Common myeloid progenitor, CD34-positive (primary cell): ENCODE data around the gene CTNNA2.

Experiments used
- CTCF ChIA-PET: fragments of 350-600 bp; sonication (Branson Sonifier 250); formaldehyde crosslinking; loops from one replicate; lab custom pipeline; 2021; ENCODE audit warnings: antibody characterized with exemption; lab: Charles Lee
- POLR2A ChIA-PET: fragments of 350-600 bp; sonication (Branson Sonifier 250); formaldehyde crosslinking; loops from one replicate; lab custom pipeline; 2021; ENCODE audit warnings: antibody characterized with exemption; lab: Charles Lee
- DNase-seq, 3 donors: peaks; one replicate each; pipeline versions ENCODE4 v3.0.0 to v3.0.0-alpha.2; 2013
- H3K27ac ChIP-seq, 2 experiments: 1 replicate in 1 of 2; 2 replicates in 1 of 2; pipeline ENCODE4 v1.7.0; 2013; ENCODE audit warnings: inconsistent platforms in 2 of 2, low read length in 2 of 2, mild to moderate bottlenecking in 2 of 2, low read depth in 1 of 2, moderate library complexity in 1 of 2; ENCODE audit not compliant: severe bottlenecking in 2 of 2, insufficient read depth in 1 of 2, poor library complexity in 1 of 2
- H3K27me3 ChIP-seq, 5 experiments: replicated peaks in 2 of 5; 1 replicate in 3 of 5; 2 replicates in 2 of 5; pipeline versions ENCODE4 v1.6.1 to v1.7.0; 2013; ENCODE audit warnings: low read length in 4 of 5, mild to moderate bottlenecking in 2 of 5, moderate library complexity in 2 of 5, inconsistent platforms in 1 of 5; ENCODE audit not compliant: insufficient read depth in 5 of 5, control insufficient read depth in 4 of 5
- H3K36me3 ChIP-seq, 4 experiments: 1 replicate in 2 of 4; 2 replicates in 2 of 4; pipeline versions ENCODE4 v1.6.1 to v1.7.0; 2013; ENCODE audit warnings: low read length in 3 of 4, control low read depth in 1 of 4, mild to moderate bottlenecking in 1 of 4; ENCODE audit not compliant: control insufficient read depth in 4 of 4, insufficient read depth in 4 of 4
- H3K4me1 ChIP-seq, 4 experiments: 1 replicate in 3 of 4; 2 replicates in 1 of 4; pipeline versions ENCODE4 v1.6.1 to v1.7.1; 2013; ENCODE audit warnings: low read length in 3 of 4, mild to moderate bottlenecking in 3 of 4, control low read depth in 1 of 4, inconsistent platforms in 1 of 4, moderate library complexity in 1 of 4; ENCODE audit not compliant: control insufficient read depth in 4 of 4, insufficient read depth in 4 of 4; ENCODE audit errors: control extremely low read depth in 1 of 4
- H3K4me3 ChIP-seq, 7 experiments: 1 replicate in 4 of 7; 2 replicates in 3 of 7; pipeline versions ENCODE4 v1.5.1 to v1.7.0; 2013; ENCODE audit warnings: mild to moderate bottlenecking in 7 of 7, low read length in 6 of 7, moderate library complexity in 6 of 7, inconsistent platforms in 2 of 7, low read depth in 2 of 7, control low read depth in 1 of 7; ENCODE audit not compliant: insufficient read depth in 4 of 7, control insufficient read depth in 1 of 7; ENCODE audit errors: extremely low read depth in 1 of 7
- H3K9me3 ChIP-seq, 5 experiments: 1 replicate in 4 of 5; 2 replicates in 1 of 5; pipeline versions ENCODE4 v1.6.1 to v1.7.1; 2013; ENCODE audit warnings: low read length in 4 of 5, mild to moderate bottlenecking in 2 of 5, inconsistent platforms in 1 of 5, low read depth in 1 of 5, moderate library complexity in 1 of 5; ENCODE audit not compliant: control insufficient read depth in 4 of 5, insufficient read depth in 2 of 5; ENCODE audit errors: control extremely low read depth in 1 of 5
- WGBS: methylation state at CpG from one replicate; pipeline ENCODE4 v1.1.5; 2013; ENCODE audit not compliant: insufficient coverage; 5-methylcytosine and 5-hydroxymethylcytosine counted together

The CTNNA2 gene

GRCh38 chr2:80217446-80217845, 704.6 kb downstream of the CTNNA2 start:
- no peaks in the 10 kb centered on the region for H3K4me1 ChIP-seq
- no peak for DNase-seq
- no peak overlapping the region for H3K4me3 ChIP-seq
- H3K36me3 ChIP-seq, result no peaks in the 10 kb centered on the region
- ChIA-PET POLR2A (no interaction called here), CTCF (no interaction called here)
- no peaks in the 10 kb centered on the region for H3K27me3 ChIP-seq
- no peak overlapping the region for H3K27ac ChIP-seq
- H3K9me3 ChIP-seq, result peaks cover 0 to 6% (median 2%) of the 10 kb centered on the region in 5 experiments

- Histone ChIP-seq H3K4me3 (no peak overlapping the region), H3K27me3 (no peaks in the 10 kb centered on the region), H3K9me3 (peaks cover 0 to 4% (median 0%) of the 10 kb centered on the region in 5 experiments), H3K36me3 (no peaks in the 10 kb centered on the region), H3K27ac (no peak overlapping the region), H3K4me1 (no peaks in the 10 kb centered on the region)
- DNase-seq, result no peak
- ChIA-PET POLR2A (no interaction called here), CTCF (no interaction called here)
- no CpG with 5 or more reads among the region's 2 CpGs for WGBS
Observed at GRCh38 chr2:80222644-80223043, 709.8 kb downstream of the CTNNA2 start.

GRCh38 chr2:80231421-80231820, 718.6 kb downstream of the CTNNA2 start:
- Histone ChIP-seq H3K9me3 (peaks cover 0 to under 1% (median 0%) of the 10 kb centered on the region in 5 experiments), H3K27me3 (no peaks in the 10 kb centered on the region), H3K4me1 (no peaks in the 10 kb centered on the region), H3K4me3 (no peak overlapping the region), H3K27ac (no peak overlapping the region), H3K36me3 (no peaks in the 10 kb centered on the region)
- DNase-seq, result no peak
- 43% methylated on average over 1 of the region's 1 CpG for WGBS
- ChIA-PET POLR2A (no interaction called here), CTCF (no interaction called here)

- no peak for DNase-seq
- H3K9me3 ChIP-seq, result no peaks in the 10 kb centered on the region
- H3K27me3 ChIP-seq, result no peaks in the 10 kb centered on the region
- 83% methylated on average over 1 of the region's 1 CpG for WGBS
- CTCF ChIA-PET, result no interaction called here
- H3K4me1 ChIP-seq, result no peaks in the 10 kb centered on the region
- POLR2A ChIA-PET, result no interaction called here
- H3K27ac ChIP-seq, result no peak overlapping the region
- H3K4me3 ChIP-seq, result no peak overlapping the region
- H3K36me3 ChIP-seq, result no peaks in the 10 kb centered on the region
Observed at GRCh38 chr2:80233333-80233732, 720.5 kb downstream of the CTNNA2 start.

GRCh38 chr2:80238692-80239469, 726.0 kb downstream of the CTNNA2 start:
- Histone ChIP-seq H3K36me3 (no peaks in the 10 kb centered on the region), H3K27me3 (no peaks in the 10 kb centered on the region), H3K4me3 (no peak overlapping the region), H3K27ac (no peak overlapping the region), H3K4me1 (peaks cover 0 to 4% (median 0%) of the 10 kb centered on the region in 4 experiments), H3K9me3 (no peaks in the 10 kb centered on the region)
- POLR2A ChIA-PET, result no interaction called here
- WGBS, result 61% methylated on average over 4 of the region's 11 CpGs
- DNase-seq, result peak in 2 of 3 donors; percentile 11 to 23
- CTCF ChIA-PET, result interaction anchor here (0.7 to 2.0 kb wide), 6 partner anchors 9 to 91 kb away, joined by 3 to 9 read pairs (median 4); no protein-coding TSS in a partner anchor

- DNase-seq, result no peak
Observed at GRCh38 chr2:80242355-80242910, 729.6 kb downstream of the CTNNA2 start.

More at GRCh38 chr2:80242355-80242910, 729.6 kb downstream of the CTNNA2 start:
- H3K27me3 ChIP-seq, result no peaks in the 10 kb centered on the region
- ChIA-PET CTCF (no interaction called here), POLR2A (no interaction called here)
- no peaks in the 10 kb centered on the region for H3K36me3 ChIP-seq
- 6% methylated on average over 2 of the region's 3 CpGs for WGBS
- H3K4me3 ChIP-seq, result no peak overlapping the region
- H3K4me1 ChIP-seq, result peaks cover 0 to 12% (median 3%) of the 10 kb centered on the region in 4 experiments
- H3K27ac ChIP-seq, result no peak overlapping the region
- no peaks in the 10 kb centered on the region for H3K9me3 ChIP-seq
